CD4-positive, alpha-beta T cell (primary cell): ENCODE data around the gene NXN. TPM values are rescaled to one million over a fixed set of nuclear protein-coding genes. Genes with fewer than 3 reads are reported as not detected.

ENCODE experiments used
- ATAC-seq: fragments of 200-7000 bp; cut with Tn5 transposase; one replicate; pipeline ENCODE4 v1.10.0; 2022; ENCODE audit warnings: mild to moderate bottlenecking; ENCODE audit not compliant: poor library complexity
- CTCF ChIA-PET: fragments of 350-600 bp; sonication (Branson Sonifier 250); formaldehyde crosslinking; loops from one replicate; lab custom pipeline; 2021; ENCODE audit warnings: antibody characterized with exemption, inconsistent platforms; lab: Charles Lee
- POLR2A ChIA-PET: fragments of 350-600 bp; sonication (Branson Sonifier 250); formaldehyde crosslinking; loops from one replicate; lab custom pipeline; 2021; ENCODE audit warnings: antibody characterized with exemption, inconsistent platforms; lab: Charles Lee
- DNase-seq, 14 experiments: peaks; one replicate each; pipeline ENCODE4 v3.0.0-alpha.2; 2013 to 2020; ENCODE audit warnings: mixed read lengths in 2 of 14
- H3K27ac ChIP-seq, 2 donors: one replicate each; pipeline versions ENCODE4 v1.5.1 to v1.7.0; 2013; ENCODE audit warnings: low read length in 2 of 2, low read depth in 1 of 2, mild to moderate bottlenecking in 1 of 2
- H3K27me3 ChIP-seq, 2 experiments: 1 replicate in 1 of 2; 2 replicates in 1 of 2; pipeline versions ENCODE4 v1.6.1 to v1.7.0; 2013; ENCODE audit warnings: low read length in 2 of 2, control low read depth in 1 of 2, mild to moderate bottlenecking in 1 of 2, moderate library complexity in 1 of 2; ENCODE audit not compliant: insufficient read depth in 2 of 2, control insufficient read depth in 1 of 2
- H3K36me3 ChIP-seq: one replicate; pipeline ENCODE4 v1.6.1; 2013; ENCODE audit warnings: low read length, control low read depth; ENCODE audit not compliant: insufficient read depth
- H3K4me1 ChIP-seq: one replicate; pipeline ENCODE4 v1.6.1; 2013; ENCODE audit warnings: low read length, control low read depth; ENCODE audit not compliant: insufficient read depth
- H3K4me3 ChIP-seq: one replicate; pipeline ENCODE4 v1.5.1; 2013; ENCODE audit warnings: mild to moderate bottlenecking, low read length, moderate library complexity
- H3K9me3 ChIP-seq, 2 experiments: 1 replicate in 1 of 2; 2 replicates in 1 of 2; pipeline versions ENCODE4 v1.6.1 to v1.7.0; 2013; ENCODE audit warnings: low read length in 2 of 2, mild to moderate bottlenecking in 2 of 2, control low read depth in 1 of 2, moderate library complexity in 1 of 2; ENCODE audit not compliant: control insufficient read depth in 1 of 2, insufficient read depth in 1 of 2
- H3K27ac Mint-ChIP-seq: one replicate; pipeline ENCODE4 v1.8.0; 2020; ENCODE audit warnings: mixed read lengths
- H3K27me3 Mint-ChIP-seq: one replicate; pipeline ENCODE4 v1.8.0; 2021; ENCODE audit warnings: mixed read lengths
- H3K36me3 Mint-ChIP-seq: one replicate; pipeline ENCODE4 v1.8.0; 2021; ENCODE audit warnings: low read depth, mixed read lengths
- H3K4me1 Mint-ChIP-seq: one replicate; pipeline ENCODE4 v1.8.0; 2021; ENCODE audit warnings: low read depth, mixed read lengths
- H3K4me3 Mint-ChIP-seq: one replicate; pipeline ENCODE4 v1.8.0; 2020; ENCODE audit warnings: mild to moderate bottlenecking, mixed read lengths
- H3K9me3 Mint-ChIP-seq: one replicate; pipeline ENCODE4 v1.8.0; 2020; ENCODE audit warnings: mixed read lengths
- intact Hi-C, 2 experiments: fragments of 100-400 bp; cut with DNase I in 1 of 2; cut with micrococcal nuclease in 1 of 2; formaldehyde crosslinking; loops; one replicate each; pipeline versions ENCODE4 v1.15.1 to v1.9.0; 2023 to 2025; cut with DNase I, micrococcal nuclease
- total RNA-seq, 174 experiments: library from RNA in 2 of 174; stranded (reverse) in 2 of 174; gene quantifications; one replicate each; pipeline ENCODE4 v1.2.3 and lab custom pipeline; 2021 to 2026
- TF ChIP-seq, protein P1 (sequence below): fragments of 200-600 bp; IDR thresholded peaks from one replicate; pipeline ENCODE4 v1.8.0; 2022; ENCODE audit warnings: antibody characterized with exemption, mild to moderate bottlenecking

Gene NXN
- total RNA-seq, 2 experiments from 2014 or later, result 0.80 to 0.98 TPM

- intact Hi-C loops, result no loop called here
- CTCF ChIA-PET, result interaction anchor here (2.0 kb wide), 1 partner anchor 8 kb away, joined by 6 read pairs; the partner anchor contains the start of gene TIMM22
- no peak overlapping the region for H3K4me3 Mint-ChIP-seq
- peaks cover 13% of the 10 kb centered on the region for H3K4me1 Mint-ChIP-seq
- H3K27me3 ChIP-seq, result no peaks in the 10 kb centered on the region
- no peak overlapping the region for H3K4me3 ChIP-seq
- peaks cover 4% of the 10 kb centered on the region for H3K4me1 ChIP-seq
- H3K9me3 ChIP-seq, result no peaks in the 10 kb centered on the region
- POLR2A ChIA-PET, result no interaction called here
- H3K9me3 Mint-ChIP-seq, result no peaks in the 10 kb centered on the region
- TF ChIP-seq, protein P1, sequence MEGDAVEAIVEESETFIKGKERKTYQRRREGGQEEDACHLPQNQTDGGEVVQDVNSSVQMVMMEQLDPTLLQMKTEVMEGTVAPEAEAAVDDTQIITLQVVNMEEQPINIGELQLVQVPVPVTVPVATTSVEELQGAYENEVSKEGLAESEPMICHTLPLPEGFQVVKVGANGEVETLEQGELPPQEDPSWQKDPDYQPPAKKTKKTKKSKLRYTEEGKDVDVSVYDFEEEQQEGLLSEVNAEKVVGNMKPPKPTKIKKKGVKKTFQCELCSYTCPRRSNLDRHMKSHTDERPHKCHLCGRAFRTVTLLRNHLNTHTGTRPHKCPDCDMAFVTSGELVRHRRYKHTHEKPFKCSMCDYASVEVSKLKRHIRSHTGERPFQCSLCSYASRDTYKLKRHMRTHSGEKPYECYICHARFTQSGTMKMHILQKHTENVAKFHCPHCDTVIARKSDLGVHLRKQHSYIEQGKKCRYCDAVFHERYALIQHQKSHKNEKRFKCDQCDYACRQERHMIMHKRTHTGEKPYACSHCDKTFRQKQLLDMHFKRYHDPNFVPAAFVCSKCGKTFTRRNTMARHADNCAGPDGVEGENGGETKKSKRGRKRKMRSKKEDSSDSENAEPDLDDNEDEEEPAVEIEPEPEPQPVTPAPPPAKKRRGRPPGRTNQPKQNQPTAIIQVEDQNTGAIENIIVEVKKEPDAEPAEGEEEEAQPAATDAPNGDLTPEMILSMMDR, result no peak
- no peak overlapping the region for H3K27ac Mint-ChIP-seq
- H3K36me3 ChIP-seq, result peaks cover 81% of the 10 kb centered on the region
- H3K27ac ChIP-seq, result no peak overlapping the region
- H3K27me3 Mint-ChIP-seq, result no peaks in the 10 kb centered on the region
- DNase-seq (no peak), ATAC-seq (no peak)
- H3K36me3 Mint-ChIP-seq, result peaks cover 69% of the 10 kb centered on the region
Measured at GRCh38 chr17:1003972-1004768, 24.6 kb upstream of the NXN start.

DNA sequence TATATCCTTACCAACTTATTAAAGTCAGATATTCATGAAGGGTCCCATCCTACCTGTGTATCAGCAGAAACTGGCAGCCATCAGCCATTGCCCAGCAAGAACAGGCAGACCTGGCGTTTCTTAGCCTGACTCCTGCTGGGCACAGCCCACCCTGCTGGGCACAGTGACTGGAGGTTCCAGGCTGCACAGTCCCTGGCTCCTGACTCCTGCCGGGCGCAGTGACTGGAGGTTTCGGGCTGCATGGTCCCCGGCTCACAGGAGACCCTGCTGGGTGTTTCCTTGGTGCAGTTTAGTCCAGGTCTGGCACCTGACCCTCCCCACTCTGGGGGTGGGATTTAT lies 24.0 kb upstream of the NXN start:
- Mint-ChIP-seq H3K4me3 (no peak overlapping the region), H3K36me3 (peaks cover 66% of the 10 kb centered on the region), H3K27me3 (no peaks in the 10 kb centered on the region), H3K9me3 (no peaks in the 10 kb centered on the region), H3K4me1 (peaks cover 17% of the 10 kb centered on the region), H3K27ac (no peak overlapping the region)
- intact Hi-C loops, result no loop called here
- TF ChIP-seq, protein P1, result no peak
- Histone ChIP-seq H3K27ac (no peak overlapping the region), H3K36me3 (peaks cover 77% of the 10 kb centered on the region), H3K4me1 (peaks cover 6% of the 10 kb centered on the region), H3K27me3 (no peaks in the 10 kb centered on the region), H3K9me3 (no peaks in the 10 kb centered on the region), H3K4me3 (no peak overlapping the region)
- POLR2A ChIA-PET, result no interaction called here
- CTCF ChIA-PET, result no interaction called here
- DNase-seq, result no peak
- ATAC-seq, result no peak

DNA sequence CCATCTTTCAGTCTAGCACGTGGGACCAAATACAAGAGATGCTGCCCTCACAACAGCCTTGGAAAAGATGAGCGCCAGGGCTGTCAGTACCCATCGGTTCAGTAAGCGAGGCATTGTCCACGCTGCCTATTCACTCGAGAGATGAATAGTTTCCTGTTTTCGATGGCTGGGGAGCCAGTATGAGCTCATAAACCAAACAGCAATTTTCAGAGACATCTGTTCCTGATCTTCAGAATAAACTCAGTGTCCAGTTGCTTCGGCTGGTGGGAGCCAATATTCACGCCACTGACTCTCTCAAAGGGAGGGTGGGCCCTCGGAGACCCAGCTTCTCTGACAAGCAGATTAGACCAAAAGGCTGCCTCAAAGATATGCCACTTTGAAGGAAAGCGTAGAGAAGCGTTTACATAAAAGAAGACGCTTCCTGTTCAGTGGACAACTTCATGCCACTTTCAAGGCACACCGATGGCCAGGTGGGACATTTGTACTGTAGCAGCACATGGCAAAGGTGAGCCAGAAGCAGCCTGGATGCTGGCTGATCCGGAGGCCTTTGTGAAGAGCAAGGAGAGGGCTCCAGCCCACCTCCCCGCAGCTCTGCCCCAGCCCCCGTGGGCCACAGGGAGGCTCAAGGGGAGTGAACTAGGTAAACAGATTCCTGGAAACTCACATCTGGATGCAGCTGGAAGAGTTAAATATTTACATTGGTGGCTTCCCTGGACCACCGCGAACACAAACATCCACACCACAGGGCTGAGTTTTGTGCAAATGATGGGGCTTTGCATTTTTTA lies 23.4 kb upstream of the NXN start:
- Histone ChIP-seq H3K9me3 (no peaks in the 10 kb centered on the region), H3K4me3 (no peak overlapping the region), H3K27me3 (no peaks in the 10 kb centered on the region), H3K4me1 (peaks cover 12% of the 10 kb centered on the region), H3K27ac (no peak overlapping the region), H3K36me3 (peaks cover 76% of the 10 kb centered on the region)
- POLR2A ChIA-PET, result no interaction called here
- intact Hi-C loops, result no loop called here
- Mint-ChIP-seq H3K27ac (no peak overlapping the region), H3K4me1 (peaks cover 24% of the 10 kb centered on the region), H3K27me3 (no peaks in the 10 kb centered on the region), H3K9me3 (no peaks in the 10 kb centered on the region), H3K4me3 (no peak overlapping the region), H3K36me3 (peaks cover 63% of the 10 kb centered on the region)
- ATAC-seq (no peak), DNase-seq (no peak)
- TF ChIP-seq, protein P1, result no peak
- CTCF ChIA-PET, result no interaction called here
